ENCODE data around the gene EFNA5.

Gene EFNA5

GRCh38 chr5:107376546-107377276, 294.0 kb downstream of the EFNA5 start:
- TF ChIP-seq GATA2 (IDR thresholded peaks at IDR 0.05; ENCODE audit: low read depth, low read length) (no peak), GATA3 (IDR thresholded peaks at IDR 0.05; ENCODE audit: low read depth, low read length) (no peak)

- no peak for TF ChIP-seq GATA3 (IDR thresholded peaks at IDR 0.05; ENCODE audit: low read depth, low read length)
- TF ChIP-seq GATA2 (IDR thresholded peaks at IDR 0.05; ENCODE audit: low read depth, low read length): no peak
These were observed 297.0 kb downstream of the EFNA5 start for GRCh38 chr5:107373549-107374263.

DNA sequence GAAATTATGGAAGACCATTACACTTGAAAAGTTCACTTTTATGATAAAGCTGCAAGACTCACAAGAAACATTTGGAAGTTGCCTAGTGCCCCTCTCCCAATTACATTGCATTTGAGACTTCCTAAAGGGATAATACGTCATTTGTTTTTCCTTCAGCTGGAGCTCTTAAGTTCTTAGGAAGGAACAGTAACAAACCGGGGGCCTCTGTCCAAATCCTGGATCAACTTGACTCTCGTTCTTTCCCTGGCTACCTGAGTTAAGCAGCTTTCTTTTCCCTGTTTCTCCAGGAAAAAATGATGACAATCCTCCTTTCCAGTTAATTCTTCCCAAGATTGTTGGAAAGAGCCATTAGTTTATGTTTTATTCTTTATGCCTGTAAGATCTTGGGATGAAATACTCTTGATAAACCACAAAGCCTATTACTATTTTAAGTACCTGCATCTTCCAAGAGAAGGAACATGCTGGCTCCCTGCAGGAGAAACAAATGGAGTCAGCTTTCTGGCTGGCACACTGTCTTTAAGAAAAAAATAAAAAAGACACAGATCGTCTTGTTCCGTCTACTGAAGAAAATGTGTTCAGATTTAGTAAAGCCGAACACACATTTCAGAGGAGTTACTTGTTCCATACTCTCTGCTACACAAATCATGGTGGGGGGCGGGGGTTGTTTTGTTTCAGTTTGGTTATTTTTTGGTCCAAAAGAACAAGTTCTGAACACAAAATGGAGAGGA, 297.9 kb downstream of the EFNA5 start:
- no peak for TF ChIP-seq GATA3 (IDR thresholded peaks at IDR 0.05; ENCODE audit: low read depth, low read length)
- no peak for TF ChIP-seq GATA2 (IDR thresholded peaks at IDR 0.05; ENCODE audit: low read depth, low read length)

DNA sequence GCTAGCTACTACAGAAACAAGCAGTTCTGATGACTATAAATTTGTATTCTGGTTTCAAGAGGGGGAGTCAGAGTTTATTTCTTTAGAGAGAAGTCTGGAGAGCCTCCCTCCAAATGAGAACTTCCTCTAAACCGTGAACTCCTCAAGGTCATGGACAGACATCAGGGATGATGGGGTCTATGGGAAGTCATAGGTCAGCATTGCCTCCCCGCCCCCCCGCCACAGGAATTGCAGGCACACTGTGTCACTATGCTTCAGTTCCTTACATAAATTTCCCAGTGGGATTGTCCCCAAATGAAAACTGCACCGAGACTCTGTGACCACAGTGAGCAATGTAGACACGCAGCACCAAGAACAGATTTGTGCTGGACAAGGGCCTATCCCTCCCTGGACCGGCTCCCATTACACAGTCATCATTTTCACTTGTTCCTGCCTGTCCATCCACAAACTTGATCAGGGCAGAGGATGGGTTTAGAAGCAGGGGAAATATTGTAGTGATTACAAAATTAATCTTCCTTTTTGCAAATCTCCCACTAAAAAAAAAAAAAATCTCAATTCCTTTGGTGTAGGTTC, 300.3 kb downstream of the EFNA5 start:
- TF ChIP-seq GATA3 (IDR thresholded peaks at IDR 0.05; ENCODE audit: low read depth, low read length): no peak
- TF ChIP-seq GATA2 (IDR thresholded peaks at IDR 0.05; ENCODE audit: low read depth, low read length): no peak

GRCh38 chr5:107369622-107370021, 301.1 kb downstream of the EFNA5 start:
- TF ChIP-seq GATA3 (IDR thresholded peaks at IDR 0.05; ENCODE audit: low read depth, low read length) (no peak), GATA2 (IDR thresholded peaks at IDR 0.05; ENCODE audit: low read depth, low read length) (no peak)

DNA sequence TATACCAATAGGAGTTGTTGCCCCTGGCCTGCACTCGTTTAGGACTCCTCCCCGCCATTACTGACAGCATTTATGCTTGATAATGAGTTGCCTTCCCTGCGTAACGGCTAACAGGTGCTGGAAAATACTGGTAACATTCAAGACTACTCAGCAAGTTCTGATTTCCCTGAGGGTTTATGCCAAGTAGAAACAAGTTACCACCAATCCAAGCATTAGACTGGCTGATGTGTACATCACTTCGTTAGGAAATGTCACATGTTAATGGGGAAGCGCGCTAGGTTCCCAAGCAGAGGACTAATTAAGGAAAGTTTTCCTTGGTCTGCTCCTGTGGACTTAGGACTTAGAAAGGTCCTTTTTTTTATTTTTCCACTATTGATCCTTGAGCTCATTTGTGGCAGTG, 302.1 kb downstream of the EFNA5 start:
- TF ChIP-seq GATA2 (IDR thresholded peaks at IDR 0.05; ENCODE audit: low read depth, low read length) (no peak), GATA3 (IDR thresholded peaks at IDR 0.05; ENCODE audit: low read depth, low read length) (no peak)

GRCh38 chr5:107367939-107368338, 302.8 kb downstream of the EFNA5 start:
- no peak for TF ChIP-seq GATA2 (IDR thresholded peaks at IDR 0.05; ENCODE audit: low read depth, low read length)
- no peak for TF ChIP-seq GATA3 (IDR thresholded peaks at IDR 0.05; ENCODE audit: low read depth, low read length)

DNA sequence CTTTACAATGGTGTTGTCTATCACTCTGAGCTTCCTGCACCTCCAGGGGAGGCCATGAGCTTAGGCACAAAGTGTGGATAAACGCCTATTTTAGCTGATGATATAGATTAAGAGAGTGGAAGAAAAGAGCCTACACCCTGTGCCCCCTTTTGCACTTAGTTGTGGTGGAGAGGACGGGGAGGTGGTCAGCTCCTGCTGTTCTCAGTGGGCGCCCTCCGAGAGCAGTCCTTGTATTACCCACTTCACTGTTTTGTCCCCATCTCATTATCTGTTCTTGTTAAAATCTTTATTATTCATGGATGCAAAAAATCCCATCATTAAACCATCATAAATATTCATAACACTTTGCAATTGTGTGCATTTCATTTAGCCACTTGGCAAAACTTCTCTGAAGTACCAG, 303.3 kb downstream of the EFNA5 start:
- no peak for TF ChIP-seq GATA3 (IDR thresholded peaks at IDR 0.05; ENCODE audit: low read depth, low read length)
- TF ChIP-seq GATA2 (IDR thresholded peaks at IDR 0.05; ENCODE audit: low read depth, low read length): no peak

- no peak for TF ChIP-seq GATA2 (IDR thresholded peaks at IDR 0.05; ENCODE audit: low read depth, low read length)
These were observed 305.2 kb downstream of the EFNA5 start for GRCh38 chr5:107365320-107366109.

GRCh38 chr5:107364443-107365319, 306.1 kb downstream of the EFNA5 start:
- TF ChIP-seq GATA3 (IDR thresholded peaks at IDR 0.05; ENCODE audit: low read depth, low read length) (no peak), GATA2 (IDR thresholded peaks at IDR 0.05; ENCODE audit: low read depth, low read length) (no peak)

- TF ChIP-seq GATA2 (IDR thresholded peaks at IDR 0.05; ENCODE audit: low read depth, low read length): no peak
- no peak for TF ChIP-seq GATA3 (IDR thresholded peaks at IDR 0.05; ENCODE audit: low read depth, low read length)
These were observed 307.0 kb downstream of the EFNA5 start for GRCh38 chr5:107363768-107364167.

- no peak for TF ChIP-seq GATA2 (IDR thresholded peaks at IDR 0.05; ENCODE audit: low read depth, low read length)
- no peak for TF ChIP-seq GATA3 (IDR thresholded peaks at IDR 0.05; ENCODE audit: low read depth, low read length)
These were observed 308.8 kb downstream of the EFNA5 start for GRCh38 chr5:107361945-107362344.

- no peak for TF ChIP-seq GATA2 (IDR thresholded peaks at IDR 0.05; ENCODE audit: low read depth, low read length)
- TF ChIP-seq GATA3 (IDR thresholded peaks at IDR 0.05; ENCODE audit: low read depth, low read length): no peak
These were observed 310.9 kb downstream of the EFNA5 start for GRCh38 chr5:107359916-107360234.

Measured in SH-SY5Y (cell line).